Coronary artery (tissue), 2 donors: ENCODE measurements around the gene C1orf115.

Source experiments
- DNase-seq: peaks from one replicate; pipeline ENCODE4 v3.0.0-alpha.2; 2017; ENCODE audit warnings: low spot score
- H3K27ac ChIP-seq, 2 donors: fragments of 200-600 bp; sonication (generic); one replicate each; pipeline ENCODE4 v1.5.1; 2016 to 2019
- H3K4me3 ChIP-seq: fragments of 200-600 bp; sonication (generic); 2 replicates; pipeline ENCODE4 v1.5.1; 2016; ENCODE audit warnings: mild to moderate bottlenecking, moderate library complexity
- CTCF ChIP-seq: fragments of 200-600 bp; sonication (generic); IDR thresholded peaks from one replicate; pipeline ENCODE4 v1.5.1; 2019; ENCODE audit warnings: antibody characterized with exemption

Gene C1orf115

GRCh38 chr1:220699044-220699443 is 8.9 kb downstream of the C1orf115 start:
- no peak for TF ChIP-seq CTCF
- Histone ChIP-seq H3K27ac (no peak overlapping the region), H3K4me3 (no peak overlapping the region)
- DNase-seq = no peak

GRCh38 chr1:220700556-220701179 is 10.5 kb downstream of the C1orf115 start:
- no peak for TF ChIP-seq CTCF
- Histone ChIP-seq H3K27ac (no peak overlapping the region), H3K4me3 (no peak overlapping the region)
- no peak for DNase-seq

DNA sequence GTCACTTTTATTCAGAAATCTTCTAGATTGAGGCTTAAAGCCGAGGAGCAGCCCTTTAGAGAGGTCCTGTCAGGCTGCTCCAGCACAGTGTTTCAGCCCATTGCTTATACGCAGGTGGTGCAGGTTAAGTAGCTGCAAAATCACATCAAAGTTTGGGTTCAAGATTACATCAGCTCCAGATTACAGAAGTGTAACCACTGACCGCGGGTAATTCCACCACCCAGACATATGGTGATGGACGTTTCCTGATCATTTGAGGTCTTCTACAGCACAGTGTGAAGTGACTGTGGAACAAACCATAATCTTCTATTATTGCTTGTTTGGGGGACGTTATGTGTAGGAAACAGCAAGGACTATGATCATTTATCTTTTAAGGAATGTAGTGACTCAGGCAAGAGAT is 11.8 kb downstream of the C1orf115 start:
- no peak for TF ChIP-seq CTCF
- Histone ChIP-seq H3K27ac (no peak overlapping the region), H3K4me3 (no peak overlapping the region)
- DNase-seq = no peak

DNA sequence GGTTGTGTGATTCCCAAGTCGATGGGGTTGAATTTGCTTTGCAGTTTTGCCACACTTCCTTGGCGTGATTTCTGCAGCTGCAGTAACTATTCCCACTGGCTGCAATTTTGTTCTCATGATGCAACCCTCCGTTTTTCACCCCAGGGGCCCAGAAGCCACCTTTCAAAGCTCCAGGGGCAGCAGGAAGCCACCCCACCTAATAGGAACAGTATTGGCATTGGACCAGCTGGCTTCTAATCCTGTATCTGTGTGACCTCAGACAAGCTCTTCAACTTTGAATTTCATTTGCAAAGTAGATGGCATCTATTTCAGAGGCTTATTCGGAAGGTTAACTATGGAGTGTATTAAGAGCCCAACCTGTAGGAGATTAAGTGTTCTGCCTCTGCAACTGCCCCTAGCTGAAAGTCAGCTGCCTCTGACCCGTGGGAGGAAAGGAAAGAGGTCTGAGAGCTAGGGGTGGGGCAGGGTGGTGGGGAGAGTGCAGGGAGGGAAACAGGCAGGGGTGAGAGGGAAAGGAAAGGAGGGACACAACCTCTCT is 12.6 kb downstream of the C1orf115 start:
- Histone ChIP-seq H3K27ac (no peak overlapping the region), H3K4me3 (no peak overlapping the region)
- DNase-seq = no peak
- TF ChIP-seq CTCF = no peak

DNA sequence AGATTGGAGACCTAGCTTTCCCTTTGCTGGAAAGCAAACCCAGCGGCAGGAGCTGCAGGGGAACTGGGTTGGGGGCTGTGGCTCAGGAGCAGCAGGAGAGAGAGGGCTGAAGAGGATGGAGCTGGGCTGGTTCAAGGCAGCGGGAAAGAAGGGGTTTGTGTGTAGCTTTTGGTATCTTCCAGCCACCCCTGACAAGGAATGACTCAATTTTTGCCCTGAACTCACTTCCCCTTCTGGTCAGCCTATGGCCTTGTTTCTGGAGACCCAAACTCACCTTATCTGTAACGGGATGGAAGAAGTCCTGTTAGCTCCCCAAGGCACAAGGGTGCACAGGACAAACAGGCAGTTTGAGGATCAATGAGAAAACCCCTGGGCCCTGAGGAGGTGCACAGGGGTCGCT is 13.1 kb downstream of the C1orf115 start:
- no peak for TF ChIP-seq CTCF

GRCh38 chr1:220705782-220706181 is 15.6 kb downstream of the C1orf115 start:
- DNase-seq = no peak
- H3K27ac ChIP-seq = no peak overlapping the region
- no peak for TF ChIP-seq CTCF
- H3K4me3 ChIP-seq = no peak overlapping the region

More for the DNA sequence above, 13.1 kb downstream of the C1orf115 start:
- Histone ChIP-seq H3K4me3 (no peak overlapping the region), H3K27ac (no peak overlapping the region)
- no peak for DNase-seq

DNA sequence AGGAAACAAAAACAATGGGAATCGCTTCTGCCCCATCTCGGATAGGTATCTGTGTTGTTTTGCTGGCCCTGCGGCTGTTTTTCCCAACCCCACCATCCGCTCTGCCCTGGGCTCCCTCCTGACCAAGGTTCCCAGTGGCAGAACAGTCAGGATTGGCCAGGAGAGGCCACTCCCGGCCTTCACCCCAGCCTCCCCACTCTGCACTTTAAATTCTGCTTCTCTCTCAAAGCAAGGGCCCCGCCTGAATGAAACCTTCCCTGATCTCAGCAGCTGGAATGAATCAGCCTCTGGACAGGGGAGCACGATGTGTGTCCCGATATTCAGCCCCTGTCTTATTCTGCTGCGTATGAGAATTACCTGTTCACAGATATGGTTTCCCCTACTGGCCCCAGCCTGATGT is 16.3 kb downstream of the C1orf115 start:
- DNase-seq = no peak
- no peak for TF ChIP-seq CTCF
- Histone ChIP-seq H3K27ac (no peak overlapping the region), H3K4me3 (no peak overlapping the region)
